GM10266 (cell line): ENCODE data around the gene DMTF1.
"Not testable (repeated sequence)": the region's sequence is repeated elsewhere in the genome, so short reads cannot be mapped to it uniquely, and the experiment has no call there.

Experiments used
- DNase-seq: peaks from one replicate; pipeline ENCODE4 v3.0.0; 2012; ENCODE audit errors: extremely low spot score
- CTCF ChIP-seq: IDR thresholded peaks from 2 replicates; pipeline ENCODE4 v1.5.1; 2012; ENCODE audit warnings: mild to moderate bottlenecking, low read depth; ENCODE audit not compliant: control insufficient read depth, insufficient read depth; ENCODE audit errors: missing control alignments

The DMTF1 gene

GRCh38 chr7:87204933-87205332 lies 52.7 kb downstream of the DMTF1 start:
- TF ChIP-seq CTCF = no peak
- no peak for DNase-seq

- not testable (repeated sequence) for DNase-seq
These were observed 53.4 kb downstream of the DMTF1 start for GRCh38 chr7:87205701-87206100.

- no peak for DNase-seq
- TF ChIP-seq CTCF = no peak
These were observed 54.1 kb downstream of the DMTF1 start for GRCh38 chr7:87206361-87206760.

GRCh38 chr7:87209295-87209924 lies 57.2 kb downstream of the DMTF1 start:
- no peak for DNase-seq
- TF ChIP-seq CTCF = no peak

GRCh38 chr7:87210506-87210905 lies 58.3 kb downstream of the DMTF1 start:
- DNase-seq = no peak
- TF ChIP-seq CTCF = no peak

- TF ChIP-seq CTCF = no peak
- no peak for DNase-seq
These were observed 60.2 kb downstream of the DMTF1 start for GRCh38 chr7:87212498-87212897.

GRCh38 chr7:87213252-87213651 lies 61.0 kb downstream of the DMTF1 start:
- DNase-seq = no peak
- TF ChIP-seq CTCF = no peak

- DNase-seq = no peak
- TF ChIP-seq CTCF = no peak
These were observed 61.6 kb downstream of the DMTF1 start for GRCh38 chr7:87213811-87214210.
